ENCODE data around the gene KDELR3. TPM values are rescaled to one million over a fixed set of nuclear protein-coding genes. Genes with fewer than 3 reads are reported as not detected.

Gene KDELR3
- total RNA-seq, 1 donor from 2014 or later = 72.6 TPM

DNA sequence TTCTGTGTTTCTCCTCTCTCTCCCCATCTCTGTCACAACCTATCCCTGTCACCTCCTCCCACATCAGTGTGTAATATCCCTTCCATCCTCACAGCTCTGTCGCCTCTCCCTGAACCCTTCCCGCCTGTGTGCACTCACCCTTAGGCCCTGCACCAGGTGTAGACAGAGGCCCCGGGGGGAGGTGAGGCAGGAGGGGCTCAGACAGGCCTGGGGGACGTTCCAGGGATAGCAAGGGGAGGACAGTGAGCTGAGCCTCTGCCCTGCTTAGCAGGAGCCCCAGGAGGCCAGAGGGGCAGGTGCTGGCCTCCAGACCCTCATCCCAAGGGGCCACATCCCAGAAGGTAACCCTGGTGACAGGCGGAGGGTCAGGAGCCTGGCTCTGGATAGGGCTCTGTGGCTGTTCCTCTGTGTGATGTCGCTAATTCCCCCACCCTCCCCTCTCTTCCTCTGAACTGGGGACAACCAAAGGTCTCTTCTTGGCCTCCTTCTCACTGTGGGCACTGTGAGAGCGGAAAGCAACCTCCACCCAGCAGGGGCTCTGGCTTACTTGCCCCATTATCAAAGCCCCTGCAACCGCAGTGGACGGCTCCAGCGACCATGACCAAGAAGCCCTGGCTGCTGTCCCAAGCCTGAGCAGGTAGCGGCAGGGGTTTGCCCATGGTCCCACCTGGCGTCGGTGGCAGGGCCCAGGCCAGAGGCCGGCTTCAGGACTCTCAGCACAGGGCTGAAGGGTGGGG is 48.6 kb upstream of the KDELR3 start:
- Histone ChIP-seq H3K4me1 (ENCODE audit: insufficient read depth, low read length) (peaks cover 2% of the 10 kb centered on the region), H3K9ac (ENCODE audit: low read length) (no peak overlapping the region), H4K20me1 (ENCODE audit: insufficient read depth, low read length) (no peaks in the 10 kb centered on the region), H3K27ac (ENCODE audit: low read depth, low read length) (no peak overlapping the region), H3K4me3 (ENCODE audit: insufficient read depth, low read depth, low read length) (no peak overlapping the region), H3K4me2 (ENCODE audit: low read length) (no peak overlapping the region), H3K36me3 (ENCODE audit: insufficient read depth, low read length) (no peaks in the 10 kb centered on the region), H3K27me3 (ENCODE audit: insufficient read depth, low read length) (peaks cover 2% of the 10 kb centered on the region), H2AFZ (ENCODE audit: low read depth, low read length) (no peak overlapping the region), H3K79me2 (ENCODE audit: insufficient read depth, low read length) (no peaks in the 10 kb centered on the region), H3K9me3 (ENCODE audit: insufficient read depth, low read depth, low read length) (no peaks in the 10 kb centered on the region)
- Mint-ChIP-seq H3K27ac (ENCODE audit: unreplicated experiment) (no peak overlapping the region), H3K9me3 (ENCODE audit: unreplicated experiment) (no peaks in the 10 kb centered on the region), H3K4me3 (ENCODE audit: unreplicated experiment) (no peak overlapping the region), H3K27me3 (ENCODE audit: low read depth, unreplicated experiment) (peaks cover 23% of the 10 kb centered on the region), H3K36me3 (ENCODE audit: low read depth, unreplicated experiment) (no peaks in the 10 kb centered on the region), H3K4me1 (ENCODE audit: low read depth, unreplicated experiment) (no peaks in the 10 kb centered on the region)
- FAIRE-seq = no peak
- DNase-seq (ENCODE audit: low read depth) = no peak
- no peak for TF ChIP-seq CTCF (IDR thresholded peaks at IDR 0.05; ENCODE audit: insufficient read depth, low read depth, low read length)
- TF ChIP-seq EZH2 (IDR thresholded peaks at IDR 0.05; ENCODE audit: insufficient read depth, low read length) = no peak

GRCh38 chr22:38419858-38420160 is 48.1 kb upstream of the KDELR3 start:
- H3K9ac ChIP-seq (ENCODE audit: low read length) = no peak overlapping the region
- no peak overlapping the region for H3K27ac ChIP-seq (ENCODE audit: low read depth, low read length)
- H3K27me3 Mint-ChIP-seq (ENCODE audit: low read depth, unreplicated experiment) = peaks cover 21% of the 10 kb centered on the region
- H3K9me3 Mint-ChIP-seq (ENCODE audit: unreplicated experiment) = no peaks in the 10 kb centered on the region
- no peak overlapping the region for H3K4me3 Mint-ChIP-seq (ENCODE audit: unreplicated experiment)
- peaks cover 3% of the 10 kb centered on the region for H3K4me1 Mint-ChIP-seq (ENCODE audit: low read depth, unreplicated experiment)
- H2AFZ ChIP-seq (ENCODE audit: low read depth, low read length) = no peak overlapping the region
- no peak overlapping the region for H3K4me3 ChIP-seq (ENCODE audit: insufficient read depth, low read depth, low read length)
- no peak overlapping the region for H3K4me2 ChIP-seq (ENCODE audit: low read length)
- TF ChIP-seq CTCF (IDR thresholded peaks at IDR 0.05; ENCODE audit: insufficient read depth, low read depth, low read length) = no peak
- TF ChIP-seq EZH2 (IDR thresholded peaks at IDR 0.05; ENCODE audit: insufficient read depth, low read length) = no peak
- no peaks in the 10 kb centered on the region for H4K20me1 ChIP-seq (ENCODE audit: insufficient read depth, low read length)
- H3K27me3 ChIP-seq (ENCODE audit: insufficient read depth, low read length) = peaks cover 2% of the 10 kb centered on the region
- no peaks in the 10 kb centered on the region for H3K36me3 Mint-ChIP-seq (ENCODE audit: low read depth, unreplicated experiment)
- DNase-seq (ENCODE audit: low read depth) (no peak), FAIRE-seq (no peak)
- peaks cover 2% of the 10 kb centered on the region for H3K4me1 ChIP-seq (ENCODE audit: insufficient read depth, low read length)
- no peak overlapping the region for H3K27ac Mint-ChIP-seq (ENCODE audit: unreplicated experiment)
- no peaks in the 10 kb centered on the region for H3K79me2 ChIP-seq (ENCODE audit: insufficient read depth, low read length)
- no peaks in the 10 kb centered on the region for H3K36me3 ChIP-seq (ENCODE audit: insufficient read depth, low read length)
- no peaks in the 10 kb centered on the region for H3K9me3 ChIP-seq (ENCODE audit: insufficient read depth, low read depth, low read length)

GRCh38 chr22:38420734-38421133 is 47.2 kb upstream of the KDELR3 start:
- Histone ChIP-seq H3K4me1 (ENCODE audit: insufficient read depth, low read length) (peaks cover 2% of the 10 kb centered on the region), H3K36me3 (ENCODE audit: insufficient read depth, low read length) (no peaks in the 10 kb centered on the region), H3K9ac (ENCODE audit: low read length) (no peak overlapping the region), H3K4me2 (ENCODE audit: low read length) (no peak overlapping the region), H3K27me3 (ENCODE audit: insufficient read depth, low read length) (peaks cover 2% of the 10 kb centered on the region), H3K4me3 (ENCODE audit: insufficient read depth, low read depth, low read length) (no peak overlapping the region), H3K79me2 (ENCODE audit: insufficient read depth, low read length) (no peaks in the 10 kb centered on the region), H4K20me1 (ENCODE audit: insufficient read depth, low read length) (no peaks in the 10 kb centered on the region), H2AFZ (ENCODE audit: low read depth, low read length) (no peak overlapping the region), H3K27ac (ENCODE audit: low read depth, low read length) (no peak overlapping the region), H3K9me3 (ENCODE audit: insufficient read depth, low read depth, low read length) (no peaks in the 10 kb centered on the region)
- H3K27me3 Mint-ChIP-seq (ENCODE audit: low read depth, unreplicated experiment) = peaks cover 19% of the 10 kb centered on the region
- H3K36me3 Mint-ChIP-seq (ENCODE audit: low read depth, unreplicated experiment) = no peaks in the 10 kb centered on the region
- H3K9me3 Mint-ChIP-seq (ENCODE audit: unreplicated experiment) = no peaks in the 10 kb centered on the region
- H3K4me3 Mint-ChIP-seq (ENCODE audit: unreplicated experiment) = no peak overlapping the region
- no peak for DNase-seq (ENCODE audit: low read depth)
- peaks cover 3% of the 10 kb centered on the region for H3K4me1 Mint-ChIP-seq (ENCODE audit: low read depth, unreplicated experiment)
- TF ChIP-seq EZH2 (IDR thresholded peaks at IDR 0.05; ENCODE audit: insufficient read depth, low read length) = no peak
- TF ChIP-seq CTCF (IDR thresholded peaks at IDR 0.05; ENCODE audit: insufficient read depth, low read depth, low read length) = no peak
- H3K27ac Mint-ChIP-seq (ENCODE audit: unreplicated experiment) = no peak overlapping the region
- FAIRE-seq = no peak

All from astrocyte (in vitro differentiated cells and primary cell).